ENCODE measurements around the gene HAUS3. TPM values are rescaled to one million over a fixed set of nuclear protein-coding genes. Genes with fewer than 3 reads are reported as not detected.

HAUS3 gene, protein sequence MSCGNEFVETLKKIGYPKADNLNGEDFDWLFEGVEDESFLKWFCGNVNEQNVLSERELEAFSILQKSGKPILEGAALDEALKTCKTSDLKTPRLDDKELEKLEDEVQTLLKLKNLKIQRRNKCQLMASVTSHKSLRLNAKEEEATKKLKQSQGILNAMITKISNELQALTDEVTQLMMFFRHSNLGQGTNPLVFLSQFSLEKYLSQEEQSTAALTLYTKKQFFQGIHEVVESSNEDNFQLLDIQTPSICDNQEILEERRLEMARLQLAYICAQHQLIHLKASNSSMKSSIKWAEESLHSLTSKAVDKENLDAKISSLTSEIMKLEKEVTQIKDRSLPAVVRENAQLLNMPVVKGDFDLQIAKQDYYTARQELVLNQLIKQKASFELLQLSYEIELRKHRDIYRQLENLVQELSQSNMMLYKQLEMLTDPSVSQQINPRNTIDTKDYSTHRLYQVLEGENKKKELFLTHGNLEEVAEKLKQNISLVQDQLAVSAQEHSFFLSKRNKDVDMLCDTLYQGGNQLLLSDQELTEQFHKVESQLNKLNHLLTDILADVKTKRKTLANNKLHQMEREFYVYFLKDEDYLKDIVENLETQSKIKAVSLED
- total RNA-seq (9.8 and 13.4 TPM in 2 replicates), polyA plus RNA-seq (7.1 and 10.7 TPM in 2 replicates)

DNA sequence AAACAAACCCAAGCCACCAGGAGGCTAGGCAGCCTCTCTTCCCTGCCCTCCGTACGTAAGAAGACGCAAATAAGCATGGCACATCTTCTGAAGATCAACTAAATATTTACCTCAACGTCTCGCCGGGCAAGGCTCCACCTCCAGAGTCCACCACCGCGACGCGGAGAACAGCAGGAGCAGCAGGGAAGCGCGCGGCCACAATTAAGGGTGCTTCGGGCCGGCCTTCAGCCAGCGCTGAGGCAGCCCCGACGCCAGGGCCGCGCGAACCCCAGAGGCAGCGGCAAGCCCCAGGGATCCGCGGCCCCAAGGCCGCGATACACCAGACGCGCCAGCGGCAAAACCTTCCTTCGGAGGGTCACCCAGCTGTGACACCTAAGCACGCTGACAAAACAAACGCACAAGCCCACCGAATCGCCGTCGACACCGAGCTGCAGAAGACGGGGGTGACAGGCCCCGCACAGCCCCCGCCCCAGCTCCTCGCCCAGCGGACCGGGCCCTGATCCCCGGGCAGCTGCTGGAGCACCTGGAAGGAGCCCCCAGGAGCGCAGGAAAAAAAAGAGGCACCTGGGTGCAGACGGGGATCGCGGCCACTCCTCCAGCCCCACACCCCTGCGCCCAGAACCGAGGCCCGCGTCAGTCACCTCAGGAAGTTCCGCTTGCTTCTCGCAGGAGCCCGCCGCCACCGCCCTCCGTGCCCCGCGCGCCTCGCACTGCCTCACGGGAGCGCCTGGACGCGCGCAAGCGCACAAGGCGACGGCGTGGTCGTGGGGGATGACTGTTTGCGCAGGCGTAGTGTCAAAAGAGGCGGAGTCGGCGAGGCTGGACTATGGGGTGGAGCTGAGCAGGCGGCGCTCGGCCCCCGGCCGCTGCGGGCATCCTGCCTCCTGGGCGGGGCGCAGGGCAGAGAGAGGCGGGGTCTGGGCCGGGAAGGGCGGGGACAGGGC lies at the start of gene HAUS3, which contains the start of gene POLN:
Gene HAUS3, minus strand, starts transcription at position 712 of the 944 bp plus-strand sequence. CDS start 1,175 bp downstream, outside the sequence.
Gene POLN, minus strand, starts transcription at position 712 of the 944 bp plus-strand sequence. CDS start 12,890 bp downstream, outside the sequence.
- Histone ChIP-seq H3K79me2 (peaks cover 39% of the 10 kb centered on the region), H3K27me3 (no peaks in the 10 kb centered on the region), H4K20me1 (ENCODE audit: insufficient read depth, poor library complexity, severe bottlenecking) (peaks cover 4% of the 10 kb centered on the region), H2AFZ (peak within 1 kb of the TSS; percentile 77), H3K4me1 (ENCODE audit: insufficient read depth) (peaks cover 32% of the 10 kb centered on the region), H3K9me2 (replicated peaks; ENCODE audit: insufficient read depth) (no peaks in the 10 kb centered on the region), H3K27ac (peak within 1 kb of the TSS; percentile 21), H3K4me3 (peak within 1 kb of the TSS; percentile 75), H3K36me3 (replicated peaks; ENCODE audit: insufficient read depth, low read depth) (no peaks in the 10 kb centered on the region), H3K9me3 (ENCODE audit: low read depth) (no peaks in the 10 kb centered on the region), H3K4me2 (peak within 1 kb of the TSS; percentile 77)
- TF ChIP-seq EZH2 (IDR thresholded peaks at IDR 0.05; ENCODE audit: borderline replicate concordance) (no peak), EZH2phosphoT487 (IDR thresholded peaks at IDR 0.05; ENCODE audit: low read depth, severe bottlenecking, unreplicated experiment) (no peak)
- TF ChIP-seq, protein P1, sequence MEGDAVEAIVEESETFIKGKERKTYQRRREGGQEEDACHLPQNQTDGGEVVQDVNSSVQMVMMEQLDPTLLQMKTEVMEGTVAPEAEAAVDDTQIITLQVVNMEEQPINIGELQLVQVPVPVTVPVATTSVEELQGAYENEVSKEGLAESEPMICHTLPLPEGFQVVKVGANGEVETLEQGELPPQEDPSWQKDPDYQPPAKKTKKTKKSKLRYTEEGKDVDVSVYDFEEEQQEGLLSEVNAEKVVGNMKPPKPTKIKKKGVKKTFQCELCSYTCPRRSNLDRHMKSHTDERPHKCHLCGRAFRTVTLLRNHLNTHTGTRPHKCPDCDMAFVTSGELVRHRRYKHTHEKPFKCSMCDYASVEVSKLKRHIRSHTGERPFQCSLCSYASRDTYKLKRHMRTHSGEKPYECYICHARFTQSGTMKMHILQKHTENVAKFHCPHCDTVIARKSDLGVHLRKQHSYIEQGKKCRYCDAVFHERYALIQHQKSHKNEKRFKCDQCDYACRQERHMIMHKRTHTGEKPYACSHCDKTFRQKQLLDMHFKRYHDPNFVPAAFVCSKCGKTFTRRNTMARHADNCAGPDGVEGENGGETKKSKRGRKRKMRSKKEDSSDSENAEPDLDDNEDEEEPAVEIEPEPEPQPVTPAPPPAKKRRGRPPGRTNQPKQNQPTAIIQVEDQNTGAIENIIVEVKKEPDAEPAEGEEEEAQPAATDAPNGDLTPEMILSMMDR (IDR thresholded peaks at IDR 0.05; ENCODE audit: poor library complexity), result no peak
- 1% methylated on average over 75 of the region's 88 CpGs for whole genome bisulfite sequencing (ENCODE audit: low lambda C conversion rate, missing lambda C conversion rate)
- peak; percentile 99 for DNase-seq (ENCODE audit: low spot score)

DNA sequence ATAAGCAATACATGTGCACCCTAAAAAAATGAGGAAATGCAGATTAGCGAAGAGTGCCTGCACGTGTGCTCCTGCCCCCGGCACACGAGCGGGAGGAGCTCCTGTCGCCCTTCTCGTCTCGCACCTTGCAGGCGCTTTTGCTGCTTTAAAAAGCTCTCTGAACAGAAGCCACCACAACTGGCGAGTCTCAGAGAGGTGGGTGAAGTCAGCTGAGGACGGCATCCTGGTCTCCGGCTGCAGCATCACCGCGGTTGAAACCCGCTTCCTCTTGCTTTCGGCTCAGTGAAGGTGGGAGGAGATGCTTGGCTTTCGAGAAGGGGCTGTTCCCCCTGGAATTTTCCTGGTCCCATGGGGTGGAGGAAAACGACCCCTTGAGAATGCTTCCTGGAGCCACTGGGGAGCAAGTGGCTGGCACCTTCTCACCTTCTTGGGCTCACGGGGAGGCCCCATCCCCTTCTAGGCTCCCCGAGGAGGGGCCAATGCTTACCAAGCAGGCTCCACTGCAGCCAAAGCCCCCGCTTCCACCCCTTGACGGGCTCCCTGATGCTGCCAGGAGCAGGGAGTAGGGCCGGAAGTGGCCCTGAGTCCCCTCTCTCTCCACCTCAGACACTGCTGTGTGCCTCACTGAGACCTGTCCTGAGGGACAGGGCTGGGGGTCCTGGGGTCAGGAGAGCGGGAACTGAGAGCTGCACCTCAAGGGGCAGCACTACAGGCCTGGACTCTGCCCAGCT lies 49.2 kb upstream of the HAUS3 start:
- Histone ChIP-seq H3K79me2 (no peaks in the 10 kb centered on the region), H3K4me1 (ENCODE audit: insufficient read depth) (peaks cover 9% of the 10 kb centered on the region), H3K27me3 (no peaks in the 10 kb centered on the region), H3K36me3 (replicated peaks; ENCODE audit: insufficient read depth, low read depth) (no peaks in the 10 kb centered on the region), H3K4me2 (no peak overlapping the region), H2AFZ (no peak overlapping the region), H3K27ac (no peak overlapping the region), H3K4me3 (no peak overlapping the region), H4K20me1 (ENCODE audit: insufficient read depth, poor library complexity, severe bottlenecking) (no peaks in the 10 kb centered on the region), H3K9me2 (replicated peaks; ENCODE audit: insufficient read depth) (no peaks in the 10 kb centered on the region), H3K9me3 (ENCODE audit: low read depth) (no peaks in the 10 kb centered on the region)
- DNase-seq (ENCODE audit: low spot score), result peak; percentile 6
- TF ChIP-seq, protein P1 (IDR thresholded peaks at IDR 0.05; ENCODE audit: poor library complexity), result no peak
- TF ChIP-seq EZH2 (IDR thresholded peaks at IDR 0.05; ENCODE audit: borderline replicate concordance) (no peak), EZH2phosphoT487 (IDR thresholded peaks at IDR 0.05; ENCODE audit: low read depth, severe bottlenecking, unreplicated experiment) (no peak)
- 83% methylated on average over 24 of the region's 24 CpGs for WGBS (ENCODE audit: low lambda C conversion rate, missing lambda C conversion rate)

DNA sequence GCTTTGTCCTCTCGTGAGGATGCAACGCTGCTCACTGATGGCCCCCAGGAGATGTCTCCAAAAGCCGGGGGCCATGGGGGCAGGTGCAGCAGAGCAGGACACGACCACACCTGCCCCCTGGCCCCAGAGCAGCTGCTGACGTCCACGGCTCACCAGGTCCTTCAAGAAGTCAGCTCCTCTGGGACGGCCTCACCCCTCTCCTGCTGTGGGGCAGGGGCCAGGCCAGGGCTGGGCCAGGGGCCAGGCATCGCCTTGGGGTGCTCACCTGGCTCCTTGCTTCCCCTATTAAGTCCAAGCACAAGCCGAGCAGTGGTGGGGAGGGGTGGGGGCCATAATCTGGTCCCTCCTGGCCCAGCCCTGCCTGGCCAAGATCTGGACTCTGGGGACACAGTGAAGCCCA lies 48.6 kb upstream of the HAUS3 start:
- no peaks in the 10 kb centered on the region for H3K79me2 ChIP-seq
- WGBS (ENCODE audit: low lambda C conversion rate, missing lambda C conversion rate), result 82% methylated on average over 8 of the region's 9 CpGs
- no peak overlapping the region for H3K27ac ChIP-seq
- peak; percentile 3 for DNase-seq (ENCODE audit: low spot score)
- no peak overlapping the region for H3K4me2 ChIP-seq
- H3K4me1 ChIP-seq (ENCODE audit: insufficient read depth), result peaks cover 9% of the 10 kb centered on the region
- H3K36me3 ChIP-seq (replicated peaks; ENCODE audit: insufficient read depth, low read depth), result no peaks in the 10 kb centered on the region
- H4K20me1 ChIP-seq (ENCODE audit: insufficient read depth, poor library complexity, severe bottlenecking), result no peaks in the 10 kb centered on the region
- H3K4me3 ChIP-seq, result no peak overlapping the region
- TF ChIP-seq EZH2 (IDR thresholded peaks at IDR 0.05; ENCODE audit: borderline replicate concordance) (no peak), EZH2phosphoT487 (IDR thresholded peaks at IDR 0.05; ENCODE audit: low read depth, severe bottlenecking, unreplicated experiment) (no peak)
- TF ChIP-seq, protein P1 (IDR thresholded peaks at IDR 0.05; ENCODE audit: poor library complexity), result no peak
- H3K27me3 ChIP-seq, result no peaks in the 10 kb centered on the region
- no peaks in the 10 kb centered on the region for H3K9me2 ChIP-seq (replicated peaks; ENCODE audit: insufficient read depth)
- H3K9me3 ChIP-seq (ENCODE audit: low read depth), result no peaks in the 10 kb centered on the region
- H2AFZ ChIP-seq, result no peak overlapping the region

Data from hepatocyte (in vitro differentiated cells).